Forelimb muscle (tissue), 1 donor: ENCODE data around the gene SLCO1B1. TPM values are rescaled to one million over a fixed set of nuclear protein-coding genes. Genes with fewer than 3 reads are reported as not detected.
"Not testable (repeated sequence)": the region's sequence is repeated elsewhere in the genome, so short reads cannot be mapped to it uniquely, and the experiment has no call there.

ENCODE experiments used
- DNase-seq: peaks from one replicate; pipeline ENCODE4 v3.0.0-alpha.2; 2013; ENCODE audit warnings: low read depth
- polyA plus RNA-seq: library from polyadenylated mRNA; unstranded; fragments of 120-200 nt; gene quantifications from one replicate; pipeline ENCODE4 v1.2.1, GENCODE V29; 2013; ENCODE audit not compliant: insufficient read length

SLCO1B1 gene, protein sequence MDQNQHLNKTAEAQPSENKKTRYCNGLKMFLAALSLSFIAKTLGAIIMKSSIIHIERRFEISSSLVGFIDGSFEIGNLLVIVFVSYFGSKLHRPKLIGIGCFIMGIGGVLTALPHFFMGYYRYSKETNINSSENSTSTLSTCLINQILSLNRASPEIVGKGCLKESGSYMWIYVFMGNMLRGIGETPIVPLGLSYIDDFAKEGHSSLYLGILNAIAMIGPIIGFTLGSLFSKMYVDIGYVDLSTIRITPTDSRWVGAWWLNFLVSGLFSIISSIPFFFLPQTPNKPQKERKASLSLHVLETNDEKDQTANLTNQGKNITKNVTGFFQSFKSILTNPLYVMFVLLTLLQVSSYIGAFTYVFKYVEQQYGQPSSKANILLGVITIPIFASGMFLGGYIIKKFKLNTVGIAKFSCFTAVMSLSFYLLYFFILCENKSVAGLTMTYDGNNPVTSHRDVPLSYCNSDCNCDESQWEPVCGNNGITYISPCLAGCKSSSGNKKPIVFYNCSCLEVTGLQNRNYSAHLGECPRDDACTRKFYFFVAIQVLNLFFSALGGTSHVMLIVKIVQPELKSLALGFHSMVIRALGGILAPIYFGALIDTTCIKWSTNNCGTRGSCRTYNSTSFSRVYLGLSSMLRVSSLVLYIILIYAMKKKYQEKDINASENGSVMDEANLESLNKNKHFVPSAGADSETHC
- not detected for polyA plus RNA-seq

DNA sequence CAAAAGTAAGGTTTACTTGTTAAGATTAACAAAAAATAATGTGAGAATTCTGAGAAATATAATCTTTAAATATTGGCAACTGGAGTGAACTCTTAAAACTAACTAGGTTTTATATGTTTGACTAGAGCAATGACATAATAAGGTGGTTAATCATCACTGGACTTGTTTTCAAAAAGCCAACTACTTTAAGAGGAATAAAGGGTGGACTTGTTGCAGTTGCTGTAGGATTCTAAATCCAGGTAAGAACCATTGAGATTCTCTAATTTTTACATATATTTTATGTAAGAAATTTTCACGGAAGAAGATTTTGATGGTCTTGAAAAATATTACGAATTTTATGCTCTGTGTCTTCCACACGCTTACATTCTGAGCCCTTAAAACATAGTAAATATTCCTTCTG, at the start of gene SLCO1B1:
Gene SLCO1B1 (plus strand): TSS at position 197 of the 400 bp plus-strand sequence. CDS start 10,381 bp downstream, outside the sequence.
- DNase-seq = no peak

DNA sequence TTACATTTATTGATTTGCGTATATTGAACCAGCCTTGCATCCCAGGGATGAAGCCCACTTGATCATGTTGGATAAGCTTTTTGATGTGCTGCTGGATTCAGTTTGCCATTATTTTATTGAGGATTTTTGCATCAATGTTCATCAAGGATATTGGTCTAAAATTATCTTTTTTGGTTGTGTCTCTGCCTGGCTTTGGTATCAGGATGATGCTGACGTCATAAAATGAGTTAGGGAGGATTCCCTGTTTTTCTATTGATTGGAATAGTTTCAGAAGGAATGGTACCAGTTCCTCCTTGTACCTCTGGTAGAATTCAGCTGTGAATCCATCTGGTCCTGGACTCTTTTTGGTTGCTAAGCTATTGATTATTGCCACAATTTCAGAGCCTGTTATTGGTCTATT, 46.2 kb upstream of the SLCO1B1 start:
- DNase-seq = not testable (repeated sequence)

DNA sequence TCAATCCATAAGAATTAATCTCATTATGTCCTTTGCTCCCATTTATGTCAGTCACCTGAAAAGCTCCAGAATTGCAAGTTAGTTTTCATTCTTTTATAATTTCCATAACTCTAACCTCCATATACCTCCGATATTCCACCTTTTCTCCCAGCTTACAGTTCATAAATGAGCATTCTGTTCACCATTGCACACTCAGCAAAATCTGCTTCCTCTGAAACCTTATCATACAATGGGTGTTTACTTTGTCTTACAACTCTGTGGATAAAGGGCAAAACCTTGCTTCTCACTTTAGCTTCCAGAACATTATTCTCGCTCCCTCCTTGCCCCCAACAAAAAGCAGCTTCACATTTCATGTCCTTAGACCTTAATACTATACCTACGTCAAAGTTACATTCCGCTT, 19.3 kb upstream of the SLCO1B1 start:
- no peak for DNase-seq

DNA sequence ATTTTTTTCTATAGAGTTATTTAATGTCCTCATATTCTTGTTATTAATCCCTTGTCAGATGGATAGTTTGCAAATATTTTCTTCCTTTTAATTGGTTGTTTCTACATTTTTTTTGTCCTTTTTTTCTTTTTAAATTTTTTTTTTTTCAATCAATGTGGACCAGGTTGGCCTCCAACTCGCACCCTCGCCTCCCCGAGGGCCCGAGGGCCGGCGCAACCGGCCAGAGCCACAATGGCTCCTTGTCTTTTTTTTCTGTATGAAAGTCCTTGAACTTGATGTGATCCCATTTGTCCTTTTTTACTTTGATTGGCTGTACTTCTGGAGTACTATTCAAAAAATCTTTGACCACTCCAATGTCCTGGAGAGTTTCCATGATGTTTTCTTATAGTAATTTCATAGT, 17.7 kb upstream of the SLCO1B1 start:
- no peak for DNase-seq

DNA sequence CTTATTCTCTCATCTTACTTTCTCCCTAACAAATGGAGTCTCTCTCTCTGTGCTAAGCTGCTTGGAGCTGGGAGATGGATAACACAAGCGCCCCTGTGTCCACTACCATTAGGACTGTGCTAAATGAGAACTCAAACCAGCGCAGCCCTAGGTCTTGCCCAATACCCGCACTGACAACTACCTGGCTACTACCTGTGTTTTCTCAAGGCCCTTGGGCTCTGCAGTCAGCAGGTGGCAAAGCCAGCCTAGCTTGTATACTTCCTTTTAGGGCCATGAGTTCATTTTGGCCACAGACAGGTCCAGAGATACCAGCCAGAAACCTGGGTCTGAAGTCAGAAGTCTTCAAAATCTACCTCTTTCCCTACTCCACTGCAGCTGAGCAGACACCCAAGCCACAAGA, 13.0 kb upstream of the SLCO1B1 start:
- no peak for DNase-seq

DNA sequence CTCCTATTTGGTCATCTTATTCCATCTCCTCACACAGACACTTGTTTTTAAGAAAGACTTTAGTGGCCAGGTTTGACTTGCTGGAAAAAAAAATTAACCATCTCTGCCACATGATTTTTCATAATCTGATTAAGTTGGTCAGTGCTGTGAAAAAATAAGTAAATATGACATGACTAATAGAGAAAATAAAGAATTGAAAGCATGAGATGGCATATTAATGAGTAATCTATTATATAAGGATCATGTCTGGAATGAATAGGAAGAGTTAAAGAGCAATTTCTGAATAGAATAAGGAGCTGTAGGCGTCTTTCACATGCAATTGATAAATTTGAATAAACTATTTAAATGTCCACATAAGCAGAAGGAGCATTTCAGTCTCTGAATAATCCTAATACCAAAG, 12.2 kb upstream of the SLCO1B1 start:
- no peak for DNase-seq

DNA sequence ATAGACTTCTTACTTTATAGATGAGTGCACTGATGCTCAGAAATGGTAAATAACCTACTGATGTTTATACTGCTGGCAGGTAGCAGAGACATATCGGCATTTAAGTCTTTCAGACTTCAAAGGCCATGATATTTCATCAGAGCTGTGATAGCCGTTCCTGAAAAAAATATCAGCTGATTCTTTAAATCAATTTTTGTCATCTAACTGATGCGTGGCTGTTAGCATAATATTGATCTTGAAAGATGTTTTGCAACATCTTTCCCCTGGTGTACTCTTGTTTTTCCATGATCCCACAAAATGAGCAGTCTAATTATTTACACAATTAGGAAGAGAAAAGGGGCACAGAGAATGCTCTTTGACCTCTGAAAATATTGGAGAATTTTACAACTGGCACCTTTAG, 1.6 kb upstream of the SLCO1B1 start:
- DNase-seq = no peak

DNA sequence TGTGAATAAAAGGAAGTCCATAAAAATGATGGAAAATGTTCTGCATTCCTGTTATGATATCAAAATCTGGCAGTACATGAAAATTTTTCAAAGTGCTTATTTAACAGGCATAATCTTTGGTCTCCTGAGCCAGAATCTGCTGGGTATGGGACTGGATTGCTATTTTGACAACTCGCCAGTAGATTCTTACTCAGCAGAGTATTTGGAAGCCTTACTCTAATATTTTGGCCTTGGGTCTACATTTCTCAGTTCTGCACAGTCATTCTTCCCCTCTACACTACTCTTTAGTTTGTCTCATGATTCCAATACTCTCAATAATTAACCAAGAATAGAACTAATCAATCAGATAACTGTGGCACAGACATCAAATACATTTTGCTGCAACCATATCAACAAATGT, 1.1 kb upstream of the SLCO1B1 start:
- DNase-seq = no peak

DNA sequence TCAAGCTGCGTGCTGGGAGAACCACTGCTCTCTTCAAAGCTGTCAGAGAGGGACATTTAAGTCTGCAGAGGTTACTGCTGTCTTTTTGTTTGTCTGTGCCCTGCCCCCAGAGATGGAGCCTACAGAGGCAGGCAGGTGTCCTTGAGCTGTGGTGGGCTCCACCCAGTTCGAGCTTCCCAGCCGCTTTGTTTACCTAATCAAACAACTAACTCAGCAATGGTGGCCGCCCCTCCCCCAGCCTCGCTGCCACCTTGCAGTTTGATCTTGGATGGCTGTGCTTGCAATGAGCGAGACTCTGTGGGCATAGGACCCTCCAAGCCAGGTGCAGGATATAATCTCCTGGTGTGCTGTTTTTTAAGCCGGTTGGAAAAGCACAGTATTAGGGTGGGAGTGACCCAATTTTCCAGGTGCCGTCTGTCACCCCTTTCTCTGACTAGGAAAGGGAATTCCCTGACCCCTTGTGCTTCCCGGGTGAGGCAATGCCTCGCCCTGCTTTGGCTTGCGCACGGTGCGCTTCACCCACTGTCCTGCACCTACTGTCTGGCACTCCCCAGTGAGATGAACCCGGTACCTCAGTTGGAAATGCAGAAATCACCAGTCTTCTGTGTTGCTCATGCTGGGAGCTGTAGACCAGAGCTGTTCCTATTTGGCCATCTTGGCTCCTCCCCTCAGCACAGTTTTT, 6.5 kb downstream of the SLCO1B1 start:
- not testable (repeated sequence) for DNase-seq

DNA sequence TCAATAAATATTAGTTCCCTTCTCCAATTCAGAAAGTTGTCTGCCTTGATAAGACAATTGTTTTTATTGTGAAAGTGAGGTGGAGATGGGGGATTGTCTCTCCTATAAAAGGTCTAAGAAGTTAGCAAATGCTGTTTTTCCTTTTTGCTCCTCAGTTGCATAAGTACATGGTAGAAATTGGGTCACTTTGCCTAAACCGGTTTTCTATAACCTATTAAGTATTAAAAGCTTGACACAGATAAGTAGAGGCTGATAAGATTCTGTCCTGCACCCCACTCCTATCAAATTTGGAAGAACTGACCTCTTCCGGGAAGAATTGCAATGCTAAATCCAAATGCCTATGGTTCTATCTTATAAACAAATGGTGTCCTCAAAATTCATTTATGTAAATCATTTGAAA, 7.0 kb downstream of the SLCO1B1 start:
- DNase-seq = no peak

DNA sequence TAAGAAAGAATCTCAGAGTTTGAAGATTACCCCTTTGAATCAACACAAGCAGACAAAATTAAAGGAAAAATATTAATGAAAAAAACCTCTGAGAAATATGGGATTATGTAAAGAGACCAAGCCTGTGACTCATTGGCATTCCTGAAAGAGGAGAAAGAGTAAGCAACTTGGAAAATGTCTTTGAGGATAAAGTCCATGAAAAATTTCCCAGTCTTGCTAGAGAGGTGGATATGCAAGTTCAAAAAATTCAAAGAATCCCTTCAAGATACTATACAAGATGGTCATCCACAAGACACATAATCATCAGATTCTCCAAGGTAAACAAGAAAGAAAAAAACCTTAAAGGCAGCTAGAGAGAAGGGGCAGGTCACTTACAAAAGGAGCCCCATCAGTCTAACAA, 13.3 kb downstream of the SLCO1B1 start:
- DNase-seq = no peak

DNA sequence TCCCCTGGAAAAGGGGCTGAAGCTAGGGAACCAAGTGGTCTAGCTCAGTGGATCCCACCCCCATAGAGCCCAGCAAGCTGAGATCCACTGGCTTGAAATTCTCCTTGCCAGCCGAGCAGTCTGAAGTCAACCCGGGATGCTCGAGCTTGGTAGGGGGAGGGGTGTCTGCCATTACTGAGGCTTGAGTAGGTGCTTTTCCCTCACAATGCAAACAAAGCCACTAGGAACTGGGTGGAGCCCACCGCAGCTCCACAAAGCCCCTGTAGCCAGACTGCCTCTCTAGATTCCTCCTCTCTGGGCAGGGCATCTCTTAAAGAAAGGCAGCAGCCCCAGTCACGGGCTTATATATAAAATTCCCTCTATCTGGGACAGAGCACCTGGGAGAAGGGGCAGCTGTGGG, 18.9 kb downstream of the SLCO1B1 start:
- DNase-seq = not testable (repeated sequence)

DNA sequence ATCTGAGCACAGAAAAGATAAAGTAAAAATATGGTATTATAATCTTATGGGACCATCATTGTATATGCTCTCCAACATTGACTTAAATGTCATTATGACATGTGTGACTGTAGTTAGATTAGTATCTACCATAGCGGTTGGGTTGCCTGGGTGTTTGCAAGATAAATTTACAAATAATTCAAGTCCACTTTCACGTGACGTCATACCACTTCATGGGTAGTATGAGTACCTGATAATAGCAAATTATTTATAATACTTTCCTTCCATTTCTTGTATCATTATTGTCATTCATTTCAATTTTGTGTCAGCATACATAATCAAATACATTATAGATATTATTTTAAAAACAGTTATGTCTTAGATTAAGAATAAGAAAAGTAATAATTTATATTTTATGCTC, 20.2 kb downstream of the SLCO1B1 start:
- DNase-seq = no peak

DNA sequence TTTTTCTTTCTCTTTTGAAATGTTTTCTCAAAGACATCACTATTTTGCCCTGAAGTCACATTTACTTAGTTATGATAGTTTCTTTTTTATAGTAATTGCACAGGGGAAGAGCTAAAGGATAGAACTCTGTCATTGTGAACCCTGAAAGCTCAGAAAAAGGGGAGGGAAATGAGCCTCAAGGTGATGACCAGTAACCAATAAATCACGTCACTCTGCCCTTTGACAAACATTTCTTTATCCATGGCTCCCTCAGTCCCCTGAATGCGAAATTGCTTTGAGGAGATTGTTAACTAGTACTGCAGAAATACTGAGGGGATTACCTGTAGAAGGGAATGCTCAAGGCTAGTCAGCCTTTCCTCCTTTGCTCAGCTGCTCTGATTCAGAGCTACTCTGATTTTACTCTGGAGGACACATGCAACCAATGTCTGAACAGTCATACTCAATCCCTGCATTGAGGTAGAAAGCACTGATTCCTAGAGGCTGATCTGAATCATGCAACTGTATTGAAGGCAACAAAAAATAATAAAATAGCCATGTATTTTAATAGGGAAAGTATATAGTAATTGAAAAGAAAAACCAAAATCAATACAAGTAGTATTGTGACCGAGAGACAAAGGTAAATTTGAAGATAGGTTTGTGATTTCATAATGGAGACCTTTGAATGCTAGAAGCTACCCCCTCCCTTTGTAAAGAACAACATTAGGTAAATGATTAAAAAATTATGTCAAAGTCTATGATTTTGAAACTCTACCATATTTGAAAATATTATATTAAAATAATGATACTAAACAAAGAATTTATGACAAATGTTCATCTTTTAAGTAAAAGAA, 24.7 kb downstream of the SLCO1B1 start:
- DNase-seq = no peak

DNA sequence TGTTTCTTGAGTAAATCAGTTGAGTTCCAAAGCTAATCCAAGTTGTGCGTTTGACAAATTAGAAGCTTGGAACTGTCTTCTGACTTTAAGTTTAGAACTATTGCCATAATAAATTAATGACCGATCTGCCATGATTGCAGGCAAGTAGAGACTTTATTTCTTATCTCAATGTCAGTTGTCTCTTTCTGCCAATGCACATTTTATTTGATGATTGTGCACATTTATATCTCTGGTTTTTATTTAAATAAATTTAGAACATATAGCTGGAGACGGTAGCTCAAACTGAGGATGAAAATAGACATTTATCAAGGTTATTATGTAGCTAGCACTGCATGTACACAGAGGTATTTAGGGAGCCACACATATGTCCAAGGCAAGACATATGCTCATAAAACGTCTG, 34.1 kb downstream of the SLCO1B1 start:
- DNase-seq = no peak

DNA sequence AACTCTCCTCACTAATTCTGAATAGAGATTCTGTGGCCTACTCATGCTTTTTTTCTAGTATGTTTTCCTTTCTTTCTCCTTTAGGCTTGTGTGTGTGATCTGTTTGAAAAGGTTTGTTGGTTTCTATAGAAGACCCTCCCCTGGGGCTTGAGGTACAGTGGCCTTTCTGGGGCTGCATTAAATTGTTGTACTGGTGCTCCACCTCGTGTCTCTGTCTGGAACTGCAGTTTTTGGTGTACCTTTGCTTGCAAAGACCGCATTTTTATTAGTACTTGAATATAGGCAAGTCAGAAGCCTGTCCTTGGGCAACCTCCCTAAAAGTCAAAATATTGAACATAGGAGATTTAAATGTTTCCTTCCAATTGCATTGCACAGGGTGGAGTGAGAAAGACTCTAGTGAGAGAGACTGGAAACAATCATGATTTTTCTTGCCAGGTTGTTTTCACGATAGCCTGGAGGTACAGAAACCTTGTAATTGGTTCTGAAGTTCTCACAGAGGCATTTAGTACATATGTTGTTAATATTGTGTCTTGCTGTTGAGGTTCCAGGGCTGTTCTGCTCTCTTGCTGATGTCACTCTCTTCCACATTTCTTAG, 39.0 kb downstream of the SLCO1B1 start:
- no peak for DNase-seq

DNA sequence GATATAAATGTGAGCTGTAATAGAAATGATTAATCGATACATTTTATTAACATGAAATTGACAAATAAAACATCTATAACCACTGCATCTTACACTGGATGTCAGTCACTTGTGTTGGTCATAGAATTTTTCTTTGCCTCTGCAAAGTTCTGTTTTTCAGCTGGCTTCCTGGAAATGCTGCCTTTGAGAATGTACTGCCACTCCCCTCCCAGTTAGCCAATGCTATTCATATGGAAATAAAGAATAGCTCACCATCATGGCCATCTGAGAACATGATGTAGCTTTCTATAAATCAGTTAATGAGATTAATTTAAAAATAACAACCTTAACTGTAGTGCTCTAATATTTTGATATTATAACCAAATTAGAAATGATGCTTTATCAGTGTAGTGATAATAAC, 41.1 kb downstream of the SLCO1B1 start:
- DNase-seq = no peak

DNA sequence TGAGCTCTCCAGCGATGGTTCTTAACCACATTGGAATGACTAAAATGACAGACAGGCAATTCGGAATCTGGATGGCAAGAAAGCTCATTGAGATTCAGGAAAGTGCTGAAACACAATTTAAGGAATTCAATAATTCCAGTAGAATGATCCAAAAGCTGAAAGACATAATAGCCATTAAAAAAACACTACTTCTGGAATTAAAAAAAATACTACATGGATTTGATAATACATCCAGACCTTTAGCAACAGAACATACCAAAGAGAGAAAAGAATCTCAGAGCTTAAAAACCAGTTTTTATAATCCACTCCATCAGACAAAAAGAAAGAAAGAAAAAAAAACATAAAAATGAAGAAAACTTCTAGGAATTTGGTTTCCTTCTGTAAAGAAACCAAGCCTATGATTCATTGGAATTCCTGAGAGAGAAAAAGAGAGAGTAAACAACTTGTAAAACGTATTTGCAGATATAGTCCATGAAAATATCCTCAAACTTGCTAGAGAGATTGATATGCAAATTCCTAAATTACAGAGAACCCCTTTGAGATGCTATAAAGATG, 52.8 kb downstream of the SLCO1B1 start:
- DNase-seq = no peak

DNA sequence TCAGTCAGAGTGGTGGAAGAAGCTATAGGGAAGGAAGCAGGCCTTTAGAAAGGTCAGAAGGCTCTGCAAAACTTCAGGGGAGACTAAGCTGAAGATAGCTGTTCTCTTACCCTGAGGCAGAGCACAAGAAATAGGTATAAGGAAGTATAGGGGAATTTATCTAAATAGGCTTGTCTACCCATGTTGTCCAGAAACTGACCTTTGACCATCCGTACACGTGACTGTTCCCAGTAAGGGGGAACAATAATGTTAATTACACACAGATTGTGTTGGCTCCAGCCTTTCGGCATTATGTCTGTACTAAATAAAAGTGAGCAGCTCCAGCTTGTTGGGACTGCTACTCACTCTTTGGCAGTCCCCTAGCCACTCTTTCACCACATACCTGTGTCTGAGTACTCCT, 59.0 kb downstream of the SLCO1B1 start:
- DNase-seq = no peak

DNA sequence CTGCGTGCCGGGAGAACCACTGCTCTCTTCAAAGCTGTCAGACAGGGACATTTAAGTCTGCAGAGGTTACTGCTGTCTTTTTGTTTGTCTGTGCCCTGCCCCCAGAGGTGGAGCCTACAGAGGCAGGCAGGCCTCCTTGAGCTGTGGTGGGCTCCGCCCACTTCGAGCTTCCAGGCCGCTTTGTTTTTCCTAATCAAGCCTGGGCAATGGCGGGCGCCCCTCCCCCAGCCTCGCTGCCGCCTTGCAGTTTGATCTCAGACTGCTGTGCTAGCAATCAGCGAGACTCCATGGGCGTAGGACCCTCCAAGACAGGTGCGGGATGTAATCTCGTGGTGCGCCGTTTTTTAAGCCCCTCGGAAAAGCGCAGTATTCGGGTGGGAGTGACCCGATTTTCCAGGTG, 83.4 kb downstream of the SLCO1B1 start:
- DNase-seq = not testable (repeated sequence)

DNA sequence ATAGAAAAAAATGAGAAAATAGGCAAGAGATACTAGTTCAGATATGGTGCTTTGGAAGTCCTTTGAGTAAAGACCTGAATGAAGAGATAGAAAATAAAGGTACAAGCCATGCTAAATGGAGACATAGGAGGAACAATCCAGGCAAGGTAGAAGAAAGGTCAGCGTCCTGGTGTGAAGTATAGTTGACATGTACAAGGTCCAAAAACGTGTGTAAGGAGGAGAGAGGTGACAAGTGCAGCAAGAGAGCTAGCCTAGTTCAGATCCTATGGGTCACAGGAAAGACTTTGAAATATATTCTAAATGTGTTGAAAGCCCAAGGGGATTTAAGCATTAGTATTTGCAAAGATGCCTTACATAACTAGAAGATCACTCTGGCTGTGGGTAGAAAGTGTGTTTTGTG, 88.2 kb downstream of the SLCO1B1 start:
- no peak for DNase-seq
